ENCODE measurements around the gene PDE5A.

The PDE5A gene

GRCh38 chr4:119580293-119580692 lies 48.3 kb downstream of the PDE5A start:
- DNase-seq, result no peak

GRCh38 chr4:119579823-119580222 lies 48.8 kb downstream of the PDE5A start:
- no peak for DNase-seq

- DNase-seq, result no peak
These were observed 58.2 kb downstream of the PDE5A start for GRCh38 chr4:119570401-119570800.

- DNase-seq, result no peak
These were observed 64.5 kb downstream of the PDE5A start for GRCh38 chr4:119564106-119564505.

GRCh38 chr4:119559044-119559647 lies 69.5 kb downstream of the PDE5A start:
- DNase-seq, result no peak

- no peak for DNase-seq
These were observed 77.6 kb downstream of the PDE5A start for GRCh38 chr4:119550857-119551532.

GRCh38 chr4:119549639-119550038 lies 79.0 kb downstream of the PDE5A start:
- no peak for DNase-seq

- no peak for DNase-seq
These were observed 84.8 kb downstream of the PDE5A start for GRCh38 chr4:119543779-119544178.

GRCh38 chr4:119543187-119543586 lies 85.4 kb downstream of the PDE5A start:
- no peak for DNase-seq

- DNase-seq, result no peak
These were observed 88.4 kb downstream of the PDE5A start for GRCh38 chr4:119540249-119540648.

- DNase-seq, result no peak
These were observed 91.0 kb downstream of the PDE5A start for GRCh38 chr4:119537586-119537985.

- no peak for DNase-seq
These were observed 91.8 kb downstream of the PDE5A start for GRCh38 chr4:119536572-119537528.

- DNase-seq, result no peak
These were observed 96.3 kb downstream of the PDE5A start for GRCh38 chr4:119532319-119532718.

GRCh38 chr4:119529788-119530187 lies 98.8 kb downstream of the PDE5A start:
- DNase-seq, result no peak

- no peak for DNase-seq
These were observed 101.6 kb downstream of the PDE5A start for GRCh38 chr4:119526786-119527550.

- DNase-seq, result no peak
These were observed 102.6 kb downstream of the PDE5A start for GRCh38 chr4:119525771-119526712.

GRCh38 chr4:119525005-119525749 lies 103.4 kb downstream of the PDE5A start:
- no peak for DNase-seq

GRCh38 chr4:119523399-119523798 lies 105.2 kb downstream of the PDE5A start:
- DNase-seq, result no peak

- no peak for DNase-seq
These were observed 107.3 kb downstream of the PDE5A start for GRCh38 chr4:119521268-119521667.

- no peak for DNase-seq
These were observed 109.6 kb downstream of the PDE5A start for GRCh38 chr4:119518915-119519410.
